SK-N-SH treated with all-trans-retinoic acid at 6 μM for 48 hours (cell line): ENCODE measurements around the gene PACC1.

Experiments
- ATAC-seq: fragments of 200-7000 bp; cut with Tn5 transposase; 3 replicates; pipeline ENCODE4 v1.9.1; 2020; ENCODE audit warnings: mild to moderate bottlenecking, moderate library complexity
- BACH2 ChIP-seq: fragments of 250-450 bp; sonication (Bioruptor Pico); IDR thresholded peaks from 2 replicates; pipeline ENCODE4 v1.9.0; 2021; ENCODE audit warnings: mild to moderate bottlenecking, borderline replicate concordance
- CSDC2 ChIP-seq: fragments of 250-450 bp; sonication (Bioruptor Pico); IDR thresholded peaks from 2 replicates; pipeline ENCODE4 v1.5.0; 2020; ENCODE audit warnings: mild to moderate bottlenecking, moderate library complexity
- ESRRG ChIP-seq: fragments of 250-450 bp; sonication (Bioruptor Pico); IDR thresholded peaks from 2 replicates; pipeline ENCODE4 v1.6.1; 2021; ENCODE audit warnings: mild to moderate bottlenecking
- GLIS3 ChIP-seq: fragments of 250-450 bp; sonication (Bioruptor Pico); IDR thresholded peaks from 2 replicates; pipeline ENCODE4 v1.5.0; 2020; ENCODE audit warnings: mild to moderate bottlenecking, moderate library complexity
- ISL1 ChIP-seq: fragments of 250-450 bp; sonication (Bioruptor Pico); IDR thresholded peaks from 2 replicates; pipeline ENCODE4 v2.1.2; 2022; ENCODE audit warnings: mild to moderate bottlenecking, moderate library complexity
- OSR1 ChIP-seq: fragments of 250-450 bp; sonication (Bioruptor Pico); IDR thresholded peaks from 2 replicates; pipeline ENCODE4 v1.8.0; 2022; ENCODE audit warnings: moderate library complexity, mild to moderate bottlenecking, inconsistent platforms
- PATZ1 ChIP-seq: fragments of 250-450 bp; sonication (Bioruptor Pico); IDR thresholded peaks from 2 replicates; pipeline ENCODE4 v1.8.0; 2020; ENCODE audit warnings: mild to moderate bottlenecking, moderate library complexity, borderline replicate concordance
- PPARA ChIP-seq: fragments of 250-450 bp; sonication (Bioruptor Pico); IDR thresholded peaks from 2 replicates; pipeline ENCODE4 v1.5.0; 2020; ENCODE audit warnings: mild to moderate bottlenecking, borderline replicate concordance
- RARB ChIP-seq: fragments of 250-450 bp; sonication (Bioruptor Pico); IDR thresholded peaks from 2 replicates; pipeline ENCODE4 v1.8.0; 2021; ENCODE audit warnings: mild to moderate bottlenecking, moderate library complexity
- SNAI2 ChIP-seq: fragments of 250-450 bp; sonication (Bioruptor Pico); IDR thresholded peaks from 2 replicates; pipeline ENCODE4 v1.5.0; 2020; ENCODE audit warnings: mild to moderate bottlenecking, moderate library complexity
- TOX ChIP-seq: fragments of 250-450 bp; sonication (Bioruptor Pico); IDR thresholded peaks from 2 replicates; pipeline ENCODE4 v1.8.0; 2021; ENCODE audit warnings: mild to moderate bottlenecking, moderate library complexity, borderline replicate concordance
- TSHZ2 ChIP-seq: fragments of 250-450 bp; sonication (Bioruptor Pico); IDR thresholded peaks from 2 replicates; pipeline ENCODE4 v1.5.0; 2020; ENCODE audit warnings: mild to moderate bottlenecking, moderate library complexity
- ZC3H10 ChIP-seq: fragments of 250-450 bp; sonication (Bioruptor Pico); IDR thresholded peaks from 2 replicates; pipeline ENCODE4 v1.5.1; 2021; ENCODE audit warnings: mild to moderate bottlenecking, moderate library complexity
- ZNF565 ChIP-seq: fragments of 450-650 bp; formaldehyde crosslinking; conservative IDR thresholded peaks from 2 replicates; pipeline ENCODE4 v1.5.0; 2020; ENCODE audit warnings: low read depth, mild to moderate bottlenecking, moderate library complexity
- ZNF70 ChIP-seq: fragments of 450-650 bp; formaldehyde crosslinking; IDR thresholded peaks from 2 replicates; pipeline ENCODE4 v1.5.0; 2020; ENCODE audit warnings: mild to moderate bottlenecking, moderate library complexity
- TF ChIP-seq, protein P1 (sequence below): fragments of 250-450 bp; sonication (Bioruptor Pico); IDR thresholded peaks from 2 replicates; pipeline ENCODE4 v1.5.1; 2021; ENCODE audit warnings: mild to moderate bottlenecking, moderate library complexity
- TF ChIP-seq, protein P2 (sequence below): fragments of 250-450 bp; sonication (Bioruptor Pico); IDR thresholded peaks from 2 replicates; pipeline ENCODE4 v1.5.1; 2020; ENCODE audit warnings: low read depth, mild to moderate bottlenecking, moderate library complexity

PACC1 gene

GRCh38 chr1:212455401-212455800 is 40.7 kb upstream of the PACC1 start:
- ATAC-seq: no peak
- no peak for TF ChIP-seq TSHZ2
- no peak for TF ChIP-seq SNAI2
- TF ChIP-seq PATZ1 (CRISPR knock-in tag): no peak
- no peak for TF ChIP-seq ESRRG (CRISPR knock-in tag)
- no peak for TF ChIP-seq CSDC2 (CRISPR knock-in tag)
- no peak for TF ChIP-seq ZNF70 (CRISPR knock-in tag)
- no peak for TF ChIP-seq PPARA (CRISPR knock-in tag)
- TF ChIP-seq ISL1 (CRISPR knock-in tag): no peak
- TF ChIP-seq, protein P1, sequence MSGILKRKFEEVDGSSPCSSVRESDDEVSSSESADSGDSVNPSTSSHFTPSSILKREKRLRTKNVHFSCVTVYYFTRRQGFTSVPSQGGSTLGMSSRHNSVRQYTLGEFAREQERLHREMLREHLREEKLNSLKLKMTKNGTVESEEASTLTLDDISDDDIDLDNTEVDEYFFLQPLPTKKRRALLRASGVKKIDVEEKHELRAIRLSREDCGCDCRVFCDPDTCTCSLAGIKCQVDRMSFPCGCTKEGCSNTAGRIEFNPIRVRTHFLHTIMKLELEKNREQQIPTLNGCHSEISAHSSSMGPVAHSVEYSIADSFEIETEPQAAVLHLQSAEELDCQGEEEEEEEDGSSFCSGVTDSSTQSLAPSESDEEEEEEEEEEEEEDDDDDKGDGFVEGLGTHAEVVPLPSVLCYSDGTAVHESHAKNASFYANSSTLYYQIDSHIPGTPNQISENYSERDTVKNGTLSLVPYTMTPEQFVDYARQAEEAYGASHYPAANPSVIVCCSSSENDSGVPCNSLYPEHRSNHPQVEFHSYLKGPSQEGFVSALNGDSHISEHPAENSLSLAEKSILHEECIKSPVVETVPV (CRISPR knock-in tag): no peak
- TF ChIP-seq TOX (CRISPR knock-in tag): no peak
- no peak for TF ChIP-seq ZNF565 (CRISPR knock-in tag)
- no peak for TF ChIP-seq RARB (CRISPR knock-in tag)

DNA sequence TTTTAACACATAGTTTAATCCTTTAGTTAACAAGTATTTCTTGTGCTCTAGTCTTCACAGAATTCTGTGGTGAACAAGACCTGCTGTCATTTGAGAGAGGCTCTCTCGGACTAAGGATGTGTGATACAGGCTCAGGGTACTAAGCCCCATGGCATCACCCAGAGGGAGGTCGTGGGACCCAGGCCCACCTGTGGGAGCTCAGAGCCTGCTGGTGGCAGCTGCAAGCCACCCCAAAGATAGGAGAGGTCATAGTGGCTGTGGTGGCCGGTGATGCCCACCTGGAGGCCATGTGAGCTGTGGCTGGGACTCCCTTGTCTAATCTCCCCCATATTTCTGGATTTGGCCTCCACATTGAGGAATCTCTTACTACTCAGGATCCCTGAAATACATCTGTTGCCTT is 40.1 kb upstream of the PACC1 start:
- ATAC-seq: no peak
- no peak for TF ChIP-seq ZC3H10
- no peak for TF ChIP-seq PPARA (CRISPR knock-in tag)
- TF ChIP-seq, protein P2, sequence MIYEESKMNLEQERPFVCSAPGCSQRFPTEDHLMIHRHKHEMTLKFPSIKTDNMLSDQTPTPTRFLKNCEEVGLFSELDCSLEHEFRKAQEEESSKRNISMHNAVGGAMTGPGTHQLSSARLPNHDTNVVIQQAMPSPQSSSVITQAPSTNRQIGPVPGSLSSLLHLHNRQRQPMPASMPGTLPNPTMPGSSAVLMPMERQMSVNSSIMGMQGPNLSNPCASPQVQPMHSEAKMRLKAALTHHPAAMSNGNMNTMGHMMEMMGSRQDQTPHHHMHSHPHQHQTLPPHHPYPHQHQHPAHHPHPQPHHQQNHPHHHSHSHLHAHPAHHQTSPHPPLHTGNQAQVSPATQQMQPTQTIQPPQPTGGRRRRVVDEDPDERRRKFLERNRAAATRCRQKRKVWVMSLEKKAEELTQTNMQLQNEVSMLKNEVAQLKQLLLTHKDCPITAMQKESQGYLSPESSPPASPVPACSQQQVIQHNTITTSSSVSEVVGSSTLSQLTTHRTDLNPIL (CRISPR knock-in tag): no peak
- TF ChIP-seq, protein P1 (CRISPR knock-in tag): no peak
- TF ChIP-seq CSDC2 (CRISPR knock-in tag): no peak
- TF ChIP-seq ISL1 (CRISPR knock-in tag): no peak
- no peak for TF ChIP-seq RARB (CRISPR knock-in tag)
- no peak for TF ChIP-seq ESRRG (CRISPR knock-in tag)
- TF ChIP-seq BACH2 (CRISPR knock-in tag): no peak
- no peak for TF ChIP-seq TOX (CRISPR knock-in tag)
- no peak for TF ChIP-seq ZNF70 (CRISPR knock-in tag)
- no peak for TF ChIP-seq ZNF565 (CRISPR knock-in tag)
- TF ChIP-seq OSR1: no peak
- TF ChIP-seq SNAI2: no peak
- no peak for TF ChIP-seq GLIS3 (CRISPR knock-in tag)
- no peak for TF ChIP-seq TSHZ2
